CD4-positive, alpha-beta T cell (primary cell): ENCODE results near the gene CIAO2A. TPM values are rescaled to one million over a fixed set of nuclear protein-coding genes. Genes with fewer than 3 reads are reported as not detected.
"Not testable (repeated sequence)": the region's sequence is repeated elsewhere in the genome, so short reads cannot be mapped to it uniquely, and the experiment has no call there.

ENCODE experiments used
- ATAC-seq: fragments of 200-7000 bp; cut with Tn5 transposase; one replicate; pipeline ENCODE4 v1.10.0; 2022; ENCODE audit warnings: mild to moderate bottlenecking; ENCODE audit not compliant: poor library complexity
- CTCF ChIA-PET: fragments of 350-600 bp; sonication (Branson Sonifier 250); formaldehyde crosslinking; loops from one replicate; lab custom pipeline; 2021; ENCODE audit warnings: antibody characterized with exemption, inconsistent platforms; lab: Charles Lee
- POLR2A ChIA-PET: fragments of 350-600 bp; sonication (Branson Sonifier 250); formaldehyde crosslinking; loops from one replicate; lab custom pipeline; 2021; ENCODE audit warnings: antibody characterized with exemption, inconsistent platforms; lab: Charles Lee
- DNase-seq, 14 experiments: peaks; one replicate each; pipeline ENCODE4 v3.0.0-alpha.2; 2013 to 2020; ENCODE audit warnings: mixed read lengths in 2 of 14
- H3K27ac ChIP-seq, 2 donors: one replicate each; pipeline versions ENCODE4 v1.5.1 to v1.7.0; 2013; ENCODE audit warnings: low read length in 2 of 2, low read depth in 1 of 2, mild to moderate bottlenecking in 1 of 2
- H3K27me3 ChIP-seq, 2 experiments: 1 replicate in 1 of 2; 2 replicates in 1 of 2; pipeline versions ENCODE4 v1.6.1 to v1.7.0; 2013; ENCODE audit warnings: low read length in 2 of 2, control low read depth in 1 of 2, mild to moderate bottlenecking in 1 of 2, moderate library complexity in 1 of 2; ENCODE audit not compliant: insufficient read depth in 2 of 2, control insufficient read depth in 1 of 2
- H3K36me3 ChIP-seq: one replicate; pipeline ENCODE4 v1.6.1; 2013; ENCODE audit warnings: low read length, control low read depth; ENCODE audit not compliant: insufficient read depth
- H3K4me1 ChIP-seq: one replicate; pipeline ENCODE4 v1.6.1; 2013; ENCODE audit warnings: low read length, control low read depth; ENCODE audit not compliant: insufficient read depth
- H3K4me3 ChIP-seq: one replicate; pipeline ENCODE4 v1.5.1; 2013; ENCODE audit warnings: mild to moderate bottlenecking, low read length, moderate library complexity
- H3K9me3 ChIP-seq, 2 experiments: 1 replicate in 1 of 2; 2 replicates in 1 of 2; pipeline versions ENCODE4 v1.6.1 to v1.7.0; 2013; ENCODE audit warnings: low read length in 2 of 2, mild to moderate bottlenecking in 2 of 2, control low read depth in 1 of 2, moderate library complexity in 1 of 2; ENCODE audit not compliant: control insufficient read depth in 1 of 2, insufficient read depth in 1 of 2
- H3K27ac Mint-ChIP-seq: one replicate; pipeline ENCODE4 v1.8.0; 2020; ENCODE audit warnings: mixed read lengths
- H3K27me3 Mint-ChIP-seq: one replicate; pipeline ENCODE4 v1.8.0; 2021; ENCODE audit warnings: mixed read lengths
- H3K36me3 Mint-ChIP-seq: one replicate; pipeline ENCODE4 v1.8.0; 2021; ENCODE audit warnings: low read depth, mixed read lengths
- H3K4me1 Mint-ChIP-seq: one replicate; pipeline ENCODE4 v1.8.0; 2021; ENCODE audit warnings: low read depth, mixed read lengths
- H3K4me3 Mint-ChIP-seq: one replicate; pipeline ENCODE4 v1.8.0; 2020; ENCODE audit warnings: mild to moderate bottlenecking, mixed read lengths
- H3K9me3 Mint-ChIP-seq: one replicate; pipeline ENCODE4 v1.8.0; 2020; ENCODE audit warnings: mixed read lengths
- intact Hi-C, 2 experiments: fragments of 100-400 bp; cut with DNase I in 1 of 2; cut with micrococcal nuclease in 1 of 2; formaldehyde crosslinking; loops; one replicate each; pipeline versions ENCODE4 v1.15.1 to v1.9.0; 2023 to 2025; cut with DNase I, micrococcal nuclease
- total RNA-seq, 174 experiments: library from RNA in 2 of 174; stranded (reverse) in 2 of 174; gene quantifications; one replicate each; pipeline ENCODE4 v1.2.3 and lab custom pipeline; 2021 to 2026
- TF ChIP-seq, protein P1 (sequence below): fragments of 200-600 bp; IDR thresholded peaks from one replicate; pipeline ENCODE4 v1.8.0; 2022; ENCODE audit warnings: antibody characterized with exemption, mild to moderate bottlenecking

Gene CIAO2A
- total RNA-seq, 2 experiments from 2014 or later, result 10.9 to 12.2 TPM

DNA sequence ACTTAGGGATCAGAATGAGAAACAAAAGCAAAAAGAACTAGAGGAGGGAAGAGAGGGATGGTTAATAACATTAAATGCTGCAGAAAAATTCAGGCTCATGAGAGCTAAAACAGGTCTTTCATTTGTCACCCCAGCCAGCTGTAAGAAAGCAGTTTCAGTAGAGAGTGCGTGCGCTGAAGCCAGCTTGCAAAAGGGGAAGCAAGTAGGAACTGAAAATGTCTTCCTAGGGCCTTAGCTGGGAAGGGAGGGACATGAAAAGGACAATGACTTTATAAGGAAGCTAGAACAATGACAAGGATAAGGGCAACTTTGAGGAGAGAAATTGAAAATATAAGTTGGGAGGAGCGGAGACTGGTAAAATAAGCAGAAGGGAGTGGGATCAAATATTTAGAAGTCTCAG, 3.1 kb downstream of the CIAO2A start:
- H3K27me3 ChIP-seq, result no peaks in the 10 kb centered on the region

DNA sequence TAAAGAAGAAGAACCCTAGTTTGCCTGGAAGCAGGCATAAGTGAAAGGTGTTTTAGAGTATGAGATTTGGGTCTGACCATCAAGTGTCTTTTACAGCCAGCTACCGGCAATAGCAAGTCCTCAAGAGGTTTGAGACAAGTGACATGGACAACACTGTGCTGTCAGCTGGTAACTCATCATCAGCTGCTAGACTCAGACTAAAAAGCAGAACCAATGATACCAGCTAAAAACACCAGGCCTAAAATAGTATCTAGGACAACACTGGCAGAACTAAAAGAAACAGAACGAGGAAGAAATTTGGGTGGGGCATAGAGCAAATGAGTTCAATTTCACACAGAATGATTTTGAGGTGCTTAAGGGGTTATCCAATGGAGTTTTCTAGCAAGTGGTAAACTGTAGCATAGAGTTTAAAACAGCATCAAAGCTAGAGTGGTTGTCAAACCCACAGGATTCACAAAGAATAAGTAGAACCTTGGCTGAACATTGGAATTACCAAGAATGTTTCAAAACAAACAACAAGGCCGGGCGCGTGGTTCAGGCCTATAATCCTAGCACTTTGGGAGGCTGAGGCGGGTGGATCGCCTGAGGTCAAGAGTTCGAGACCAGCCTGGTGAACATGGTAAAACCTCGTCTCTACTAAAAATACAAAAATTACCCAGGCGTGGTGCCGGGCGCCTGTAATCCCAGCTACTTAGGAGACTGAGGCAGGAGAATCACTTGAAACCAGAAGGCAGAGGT, 3.9 kb downstream of the CIAO2A start:
- no peak overlapping the region for H3K4me3 Mint-ChIP-seq
- Histone ChIP-seq H3K4me3 (no peak overlapping the region), H3K27me3 (no peaks in the 10 kb centered on the region), H3K27ac (no peak overlapping the region), H3K9me3 (no peaks in the 10 kb centered on the region), H3K36me3 (peaks cover 17% of the 10 kb centered on the region), H3K4me1 (peaks cover 28% of the 10 kb centered on the region)
- CTCF ChIA-PET, result interaction anchor here (0.9 to 1.2 kb wide), 2 partner anchors 12 to 64 kb away, joined by 3 read pairs; no protein-coding TSS in a partner anchor
- H3K27me3 Mint-ChIP-seq, result no peaks in the 10 kb centered on the region
- ATAC-seq (no peak), DNase-seq (peak in 2 of 14 experiments; percentile 32 to 56)
- intact Hi-C loops, result loop anchor here (10.0 kb wide), 9 partner anchors 255 to 1045 kb away; partner anchors contain the start of genes APH1B (in 1 of the 2), CSNK1G1 (in 1 of the 2), HERC1 (in 1 of the 2) and PCLAF (in 1 of the 2)
- H3K27ac Mint-ChIP-seq, result no peak overlapping the region
- POLR2A ChIA-PET, result interaction anchor here (0.6 kb wide), 1 partner anchor 360 kb away, joined by 5 read pairs; no protein-coding TSS in a partner anchor
- TF ChIP-seq, protein P1, sequence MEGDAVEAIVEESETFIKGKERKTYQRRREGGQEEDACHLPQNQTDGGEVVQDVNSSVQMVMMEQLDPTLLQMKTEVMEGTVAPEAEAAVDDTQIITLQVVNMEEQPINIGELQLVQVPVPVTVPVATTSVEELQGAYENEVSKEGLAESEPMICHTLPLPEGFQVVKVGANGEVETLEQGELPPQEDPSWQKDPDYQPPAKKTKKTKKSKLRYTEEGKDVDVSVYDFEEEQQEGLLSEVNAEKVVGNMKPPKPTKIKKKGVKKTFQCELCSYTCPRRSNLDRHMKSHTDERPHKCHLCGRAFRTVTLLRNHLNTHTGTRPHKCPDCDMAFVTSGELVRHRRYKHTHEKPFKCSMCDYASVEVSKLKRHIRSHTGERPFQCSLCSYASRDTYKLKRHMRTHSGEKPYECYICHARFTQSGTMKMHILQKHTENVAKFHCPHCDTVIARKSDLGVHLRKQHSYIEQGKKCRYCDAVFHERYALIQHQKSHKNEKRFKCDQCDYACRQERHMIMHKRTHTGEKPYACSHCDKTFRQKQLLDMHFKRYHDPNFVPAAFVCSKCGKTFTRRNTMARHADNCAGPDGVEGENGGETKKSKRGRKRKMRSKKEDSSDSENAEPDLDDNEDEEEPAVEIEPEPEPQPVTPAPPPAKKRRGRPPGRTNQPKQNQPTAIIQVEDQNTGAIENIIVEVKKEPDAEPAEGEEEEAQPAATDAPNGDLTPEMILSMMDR, result no peak
- H3K4me1 Mint-ChIP-seq, result peaks cover 41% of the 10 kb centered on the region
- no peaks in the 10 kb centered on the region for H3K9me3 Mint-ChIP-seq
- peaks cover 46% of the 10 kb centered on the region for H3K36me3 Mint-ChIP-seq

More for the DNA sequence above, 3.1 kb downstream of the CIAO2A start:
- no peak overlapping the region for H3K27ac ChIP-seq
- Mint-ChIP-seq H3K27ac (no peak overlapping the region), H3K4me3 (peak overlapping the region; percentile 27), H3K4me1 (peaks cover 49% of the 10 kb centered on the region), H3K27me3 (no peaks in the 10 kb centered on the region), H3K36me3 (peaks cover 46% of the 10 kb centered on the region), H3K9me3 (no peaks in the 10 kb centered on the region)
- H3K4me3 ChIP-seq, result no peak overlapping the region
- ChIA-PET POLR2A (no interaction called here), CTCF (interaction anchor here (1.2 kb wide), 1 partner anchor 63 kb away, joined by 3 read pairs; no protein-coding TSS in a partner anchor)
- ATAC-seq (no peak), DNase-seq (peak in 2 of 14 experiments; percentile 45 to 53)
- peaks cover 14% of the 10 kb centered on the region for H3K36me3 ChIP-seq
- intact Hi-C loops, result loop anchor here (10.0 kb wide), 9 partner anchors 256 to 1046 kb away; partner anchors contain the start of genes APH1B (in 1 of the 2), CSNK1G1 (in 1 of the 2), HERC1 (in 1 of the 2) and PCLAF (in 1 of the 2)
- no peaks in the 10 kb centered on the region for H3K9me3 ChIP-seq
- TF ChIP-seq, protein P1, result no peak
- peaks cover 36% of the 10 kb centered on the region for H3K4me1 ChIP-seq

DNA sequence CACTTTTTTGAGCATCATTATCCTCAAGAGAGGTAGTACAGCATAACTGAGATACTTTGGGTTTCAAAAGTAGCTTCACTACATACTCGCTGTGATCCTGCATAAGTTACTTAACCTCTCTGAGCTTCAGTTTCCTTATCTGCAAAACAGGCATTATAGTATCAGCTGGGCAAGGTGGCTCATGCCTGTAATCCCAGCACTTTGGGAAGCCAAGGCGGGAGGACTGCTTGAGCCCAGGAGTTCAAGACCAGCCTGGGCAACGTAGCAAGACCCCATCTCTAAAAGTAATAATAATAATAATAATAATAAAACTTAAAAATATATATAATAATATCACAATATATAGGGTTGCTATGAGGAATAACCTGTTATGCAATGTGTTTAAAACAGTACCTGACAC, 10.9 kb downstream of the CIAO2A start:
- Mint-ChIP-seq H3K27me3 (no peaks in the 10 kb centered on the region), H3K9me3 (no peaks in the 10 kb centered on the region), H3K27ac (no peak overlapping the region), H3K4me3 (no peak overlapping the region), H3K36me3 (peaks cover 34% of the 10 kb centered on the region), H3K4me1 (peaks cover under 1% of the 10 kb centered on the region)
- Histone ChIP-seq H3K4me3 (no peak overlapping the region), H3K27me3 (no peaks in the 10 kb centered on the region), H3K9me3 (no peaks in the 10 kb centered on the region), H3K36me3 (peaks cover 37% of the 10 kb centered on the region), H3K4me1 (no peaks in the 10 kb centered on the region), H3K27ac (no peak overlapping the region)
- ChIA-PET POLR2A (no interaction called here), CTCF (no interaction called here)
- no peak for DNase-seq
- intact Hi-C loops, result no loop called here
- TF ChIP-seq, protein P1, result no peak
- no peak for ATAC-seq

DNA sequence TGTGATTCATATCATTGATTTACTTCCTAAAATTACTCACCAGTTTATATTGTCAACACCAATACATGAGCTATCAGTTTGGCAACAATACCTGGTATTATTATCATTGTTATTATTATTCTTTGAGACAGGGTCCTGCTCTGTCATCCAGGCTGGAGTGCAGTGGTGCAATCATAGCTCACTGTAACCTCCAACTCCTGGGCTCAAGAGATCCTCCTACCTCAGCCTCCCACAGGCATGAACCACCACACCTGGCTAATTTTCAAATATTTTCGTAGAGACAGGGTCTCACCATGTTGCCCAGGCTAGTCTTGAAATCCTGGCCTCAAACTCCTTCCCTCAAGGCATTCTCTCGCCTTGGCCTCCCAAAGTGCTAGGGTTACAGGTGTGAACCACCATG, 20.1 kb downstream of the CIAO2A start:
- intact Hi-C loops, H3K27me3 Mint-ChIP-seq, H3K4me3 ChIP-seq, H3K4me3 Mint-ChIP-seq, H3K9me3 ChIP-seq, DNase-seq, H3K27me3 ChIP-seq, ATAC-seq, H3K4me1 ChIP-seq, H3K27ac Mint-ChIP-seq, H3K27ac ChIP-seq, H3K9me3 Mint-ChIP-seq: not testable (repeated sequence)
- peaks cover 23% of the 10 kb centered on the region for H3K36me3 ChIP-seq
- peaks cover 40% of the 10 kb centered on the region for H3K36me3 Mint-ChIP-seq
- H3K4me1 Mint-ChIP-seq, result peaks cover 12% of the 10 kb centered on the region
- CTCF ChIA-PET, result interaction anchor here (1.4 to 4.1 kb wide), 2 partner anchors 19 to 321 kb away, joined by 3 to 16 read pairs; no protein-coding TSS in a partner anchor
- POLR2A ChIA-PET, result interaction anchor here (1.6 kb wide), 1 partner anchor 20 kb away, joined by 4 read pairs; the partner anchor contains the start of gene CIAO2A
